ENCODE results near the gene COL25A1. TPM values are rescaled to one million over a fixed set of nuclear protein-coding genes. Genes with fewer than 3 reads are reported as not detected.

COL25A1 gene
- total RNA-seq, 1 experiment from 2014 or later, result 4.2 TPM

DNA sequence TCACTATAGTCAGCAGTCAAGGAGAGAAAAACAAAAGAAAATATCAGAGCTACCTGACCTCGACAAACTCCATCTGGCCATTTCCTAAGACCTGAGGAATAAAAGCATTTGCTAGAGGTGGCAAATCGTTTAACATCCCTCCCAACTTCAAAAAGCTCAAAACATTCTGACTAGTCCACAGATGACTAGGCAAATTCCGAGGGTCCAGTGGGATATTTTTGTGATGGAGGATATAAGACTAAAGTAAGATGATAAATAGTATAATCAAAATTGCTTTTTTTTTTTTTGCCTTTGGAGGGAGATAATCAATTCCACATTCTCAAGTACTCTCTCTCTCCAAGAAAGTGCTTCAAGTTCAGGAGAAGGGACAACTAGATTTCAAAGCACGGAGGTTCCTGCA lies 420.5 kb downstream of the COL25A1 start:
- no peak overlapping the region for H4K5ac ChIP-seq (ENCODE audit: insufficient read length, low read depth, low read length)
- no peak for DNase-seq
- H3K27ac Mint-ChIP-seq, result no peak overlapping the region
- H3K27me3 ChIP-seq (ENCODE audit: insufficient read depth, low read length), result no peaks in the 10 kb centered on the region
- no peak overlapping the region for H3K27ac ChIP-seq (ENCODE audit: insufficient read length, low read depth, low read length)
- no peaks in the 10 kb centered on the region for H4K20me1 ChIP-seq (ENCODE audit: control insufficient read depth, insufficient read depth, insufficient read length)
- H3K56ac ChIP-seq (ENCODE audit: insufficient read length, low read depth, low read length), result no peak overlapping the region
- no peak overlapping the region for H3T11ph ChIP-seq (ENCODE audit: low read length)
- no peak for TF ChIP-seq CTCF (conservative IDR thresholded peaks at IDR 0.05)
- H3K23ac ChIP-seq (ENCODE audit: insufficient read length, low read depth, low read length), result no peak overlapping the region
- H3K4ac ChIP-seq (ENCODE audit: low read depth, low read length), result no peak overlapping the region
- H3K9me3 ChIP-seq (ENCODE audit: control insufficient read depth, low read depth, low read length), result no peaks in the 10 kb centered on the region
- no peak overlapping the region for H2BK120ac ChIP-seq (ENCODE audit: low read depth, low read length, poor library complexity, severe bottlenecking)
- no peak overlapping the region for H3K4me3 Mint-ChIP-seq
- H2BK15ac ChIP-seq (ENCODE audit: low read depth, low read length), result no peak overlapping the region
- H3K9ac ChIP-seq (ENCODE audit: extremely low read depth, insufficient read length, low read length), result no peak overlapping the region
- H4K91ac ChIP-seq (ENCODE audit: insufficient read length, low read depth, low read length), result no peak overlapping the region
- H3K36me3 Mint-ChIP-seq (ENCODE audit: insufficient read depth in 1 of 3, low read depth in 3 of 3), result no peaks in the 10 kb centered on the region
- no peak overlapping the region for H2BK12ac ChIP-seq (ENCODE audit: insufficient read length, low read depth, low read length)
- H3K18ac ChIP-seq (ENCODE audit: insufficient read length, low read depth, low read length), result no peak overlapping the region
- no CpG with 5 or more reads among the region's 4 CpGs for WGBS (ENCODE audit: extremely low coverage, insufficient read length, low lambda C conversion rate)
- H3K79me1 ChIP-seq (ENCODE audit: insufficient read depth, low read depth, low read length, poor library complexity, severe bottlenecking), result no peaks in the 10 kb centered on the region
- H3K14ac ChIP-seq (ENCODE audit: insufficient read depth, low read length), result no peak overlapping the region
- no peak overlapping the region for H2BK20ac ChIP-seq (ENCODE audit: low read depth, low read length, poor library complexity, severe bottlenecking)
- no peak overlapping the region for H2AFZ ChIP-seq (ENCODE audit: low read length)
- peaks cover 35 to 37% of the 10 kb centered on the region in 2 experiments for H3K4me1 Mint-ChIP-seq
- no peaks in the 10 kb centered on the region for H3K9me3 Mint-ChIP-seq
- H3K27me3 Mint-ChIP-seq (ENCODE audit: low read depth), result no peaks in the 10 kb centered on the region
- H3K79me2 ChIP-seq (ENCODE audit: insufficient read depth, low read length), result no peaks in the 10 kb centered on the region
- H4K8ac ChIP-seq (replicated peaks; ENCODE audit: insufficient read length, low read depth, low read length), result no peak overlapping the region
- peaks cover 4% of the 10 kb centered on the region for H3K4me1 ChIP-seq (ENCODE audit: insufficient read depth, low read length)
- no peak overlapping the region for H2BK5ac ChIP-seq (ENCODE audit: insufficient read length, low read length)
- H3K4me2 ChIP-seq (ENCODE audit: insufficient read depth, insufficient read length, low read length), result no peak overlapping the region
- no peak overlapping the region for H2AK5ac ChIP-seq (ENCODE audit: insufficient read length, low read length)
- H3K23me2 ChIP-seq (ENCODE audit: insufficient read length, low read depth, low read length, poor library complexity, severe bottlenecking), result no peaks in the 10 kb centered on the region
